Measurements from ENCODE around the gene SLC35C1.

The SLC35C1 gene

GRCh38 chr11:45810431-45811108 lies 5.6 kb downstream of the SLC35C1 start:
- no peak for TF ChIP-seq CTCF (conservative IDR thresholded peaks at IDR 0.05; ENCODE audit: low read depth, low read length)
- no peak overlapping the region for H3K4me3 ChIP-seq (ENCODE audit: low read length)
- no peak for DNase-seq (ENCODE audit: low read depth)

GRCh38 chr11:45811109-45811435 lies 6.1 kb downstream of the SLC35C1 start:
- TF ChIP-seq CTCF (conservative IDR thresholded peaks at IDR 0.05; ENCODE audit: low read depth, low read length): no peak
- no peak overlapping the region for H3K4me3 ChIP-seq (ENCODE audit: low read length)
- no peak for DNase-seq (ENCODE audit: low read depth)

GRCh38 chr11:45811571-45812290 lies 6.8 kb downstream of the SLC35C1 start:
- TF ChIP-seq CTCF (conservative IDR thresholded peaks at IDR 0.05; ENCODE audit: low read depth, low read length): no peak
- DNase-seq (ENCODE audit: low read depth): no peak
- no peak overlapping the region for H3K4me3 ChIP-seq (ENCODE audit: low read length)

GRCh38 chr11:45812581-45813548 lies 7.9 kb downstream of the SLC35C1 start:
- no peak overlapping the region for H3K4me3 ChIP-seq (ENCODE audit: low read length)
- TF ChIP-seq CTCF (conservative IDR thresholded peaks at IDR 0.05; ENCODE audit: low read depth, low read length): no peak
- DNase-seq (ENCODE audit: low read depth): no peak

GRCh38 chr11:45815747-45816146 lies 10.8 kb downstream of the SLC35C1 start:
- no peak for TF ChIP-seq CTCF (conservative IDR thresholded peaks at IDR 0.05; ENCODE audit: low read depth, low read length)
- H3K4me3 ChIP-seq (ENCODE audit: low read length): no peak overlapping the region
- no peak for DNase-seq (ENCODE audit: low read depth)

GRCh38 chr11:45816614-45817013 lies 11.7 kb downstream of the SLC35C1 start:
- no peak overlapping the region for H3K4me3 ChIP-seq (ENCODE audit: low read length)
- TF ChIP-seq CTCF (conservative IDR thresholded peaks at IDR 0.05; ENCODE audit: low read depth, low read length): no peak
- DNase-seq (ENCODE audit: low read depth): no peak
